Mucosa of descending colon (tissue), 3 donors: Measurements from ENCODE around the gene SLC26A1. TPM values are rescaled to one million over a fixed set of nuclear protein-coding genes. Genes with fewer than 3 reads are reported as not detected.

Experiments used
- ATAC-seq: fragments of 200-7000 bp; cut with Tn5 transposase; one replicate; pipeline ENCODE4 v1.9.1; 2020; ENCODE audit warnings: mild to moderate bottlenecking, moderate library complexity
- DNase-seq, 3 donors: peaks; one replicate each; pipeline ENCODE4 v3.0.0-alpha.2; 2020
- H3K36me3 ChIP-seq: fragments of 200-600 bp; one replicate; pipeline ENCODE4 v1.8.0; 2021; ENCODE audit warnings: low read depth, mild to moderate bottlenecking
- H3K4me1 ChIP-seq: fragments of 200-600 bp; one replicate; pipeline ENCODE4 v1.8.0; 2021; ENCODE audit warnings: low read depth, mild to moderate bottlenecking
- H3K4me3 ChIP-seq: fragments of 200-600 bp; one replicate; pipeline ENCODE4 v1.8.0; 2021; ENCODE audit warnings: mild to moderate bottlenecking
- H3K9me3 ChIP-seq: fragments of 200-600 bp; one replicate; pipeline ENCODE4 v1.8.0; 2021; ENCODE audit warnings: mild to moderate bottlenecking
- CTCF ChIP-seq: fragments of 200-600 bp; IDR thresholded peaks from one replicate; pipeline ENCODE4 v1.8.0; 2022; ENCODE audit warnings: antibody characterized with exemption, mild to moderate bottlenecking
- intact Hi-C, 2 donors: fragments of 100-400 bp; cut with DNase I in 1 of 2; cut with micrococcal nuclease in 1 of 2; formaldehyde crosslinking; loops; one replicate each; pipeline versions ENCODE4 v1.11.0 to v1.11.1; 2022; cut with DNase I, micrococcal nuclease
- total RNA-seq, 3 donors: library from RNA; stranded (reverse); fragmentation: NEBNext Ultra II Directional in 2 of 3; extraction: Animal tissue kit (Norgen Biotek cat#: 25700) in 2 of 3; gene quantifications; one replicate each; pipeline versions ENCODE4 v1.2.1 to v1.2.4, GENCODE V29; 2021 to 2023
- donor health status: DM: no; HTN: no; CAD: no; lungs with moderate emphysema.
- donor health status: DM: no; HTN: no; CAD: no.
- donor health status: DM: no; HTN: yes; CAD: no.

The SLC26A1 gene
- total RNA-seq, 3 donors from 2014 or later: 0.85 to 2.8 (median 1.9) TPM

- DNase-seq: no peak
- intact Hi-C loops: no loop called here
- no peak for TF ChIP-seq CTCF
- no peak overlapping the region for H3K4me3 ChIP-seq
- H3K9me3 ChIP-seq: no peaks in the 10 kb centered on the region
- no peaks in the 10 kb centered on the region for H3K36me3 ChIP-seq
- peaks cover 5% of the 10 kb centered on the region for H3K4me1 ChIP-seq
- peak; percentile 13 for ATAC-seq
Observed at GRCh38 chr4:1030559-1030958, 37.4 kb upstream of the SLC26A1 start.

GRCh38 chr4:1030031-1030430 lies 36.8 kb upstream of the SLC26A1 start:
- H3K4me1 ChIP-seq: peaks cover 5% of the 10 kb centered on the region
- ATAC-seq: peak; percentile 36
- no peak for TF ChIP-seq CTCF
- H3K4me3 ChIP-seq: no peak overlapping the region
- H3K36me3 ChIP-seq: no peaks in the 10 kb centered on the region
- no peaks in the 10 kb centered on the region for H3K9me3 ChIP-seq
- DNase-seq: no peak
- intact Hi-C loops: no loop called here

GRCh38 chr4:1029529-1029928 lies 36.3 kb upstream of the SLC26A1 start:
- H3K4me1 ChIP-seq: peaks cover 5% of the 10 kb centered on the region
- TF ChIP-seq CTCF: no peak
- ATAC-seq (peak; percentile 14), DNase-seq (no peak)
- no peaks in the 10 kb centered on the region for H3K36me3 ChIP-seq
- intact Hi-C loops: no loop called here
- H3K4me3 ChIP-seq: no peak overlapping the region
- no peaks in the 10 kb centered on the region for H3K9me3 ChIP-seq

GRCh38 chr4:1028574-1029220 lies 35.5 kb upstream of the SLC26A1 start:
- no peak for ATAC-seq
- DNase-seq: no peak
- H3K4me3 ChIP-seq: no peak overlapping the region
- intact Hi-C loops: no loop called here
- TF ChIP-seq CTCF: no peak
- H3K4me1 ChIP-seq: peaks cover 5% of the 10 kb centered on the region
- H3K9me3 ChIP-seq: no peaks in the 10 kb centered on the region
- H3K36me3 ChIP-seq: no peaks in the 10 kb centered on the region

GRCh38 chr4:1027915-1028238 lies 34.7 kb upstream of the SLC26A1 start:
- Histone ChIP-seq H3K36me3 (no peaks in the 10 kb centered on the region), H3K4me3 (no peak overlapping the region), H3K9me3 (no peaks in the 10 kb centered on the region), H3K4me1 (peaks cover 5% of the 10 kb centered on the region)
- DNase-seq (no peak), ATAC-seq (no peak)
- TF ChIP-seq CTCF: no peak
- intact Hi-C loops: no loop called here
